ENCODE results near the gene C10orf143.
"Not testable (repeated sequence)": the region's sequence is repeated elsewhere in the genome, so short reads cannot be mapped to it uniquely, and the experiment has no call there.

Gene C10orf143

DNA sequence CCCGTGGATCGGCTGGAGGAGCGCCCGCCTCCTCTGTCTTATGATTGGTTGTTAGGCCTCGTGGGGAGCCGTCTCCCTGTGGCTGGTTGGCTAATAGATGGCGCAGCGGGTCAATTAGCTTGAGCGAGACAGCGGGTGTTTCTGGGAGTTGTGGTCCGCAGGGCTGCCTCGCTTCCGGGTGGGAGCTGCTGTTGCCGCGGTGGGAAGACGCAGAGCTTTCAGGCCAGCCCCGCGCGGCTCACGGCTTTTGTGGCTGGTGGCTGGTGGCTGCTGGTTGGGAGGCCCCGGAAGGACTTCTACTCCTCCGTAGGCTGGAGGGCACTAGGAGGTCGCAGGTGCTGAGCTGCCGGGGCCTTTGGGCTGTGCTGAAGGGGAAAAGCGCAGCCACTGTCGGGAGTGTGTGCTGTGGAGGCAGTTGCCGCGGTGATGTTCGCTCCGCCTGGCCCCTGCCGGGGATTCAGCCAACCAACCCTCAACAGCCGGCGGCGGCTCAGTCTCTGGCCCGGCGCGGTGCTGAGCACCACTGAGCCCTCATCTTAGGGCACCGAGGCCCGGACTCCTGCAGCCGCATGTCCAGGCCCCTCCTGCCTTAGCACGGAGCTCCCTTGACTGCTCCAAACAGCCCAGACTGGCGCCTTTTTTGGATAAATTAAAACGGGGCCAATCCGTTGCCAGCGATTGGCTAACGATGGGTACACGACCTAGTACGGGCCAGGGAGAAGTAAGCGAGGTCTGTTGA is 652 bp upstream of the C10orf143 start:
- peak; percentile 91 to 93 for DNase-seq

DNA sequence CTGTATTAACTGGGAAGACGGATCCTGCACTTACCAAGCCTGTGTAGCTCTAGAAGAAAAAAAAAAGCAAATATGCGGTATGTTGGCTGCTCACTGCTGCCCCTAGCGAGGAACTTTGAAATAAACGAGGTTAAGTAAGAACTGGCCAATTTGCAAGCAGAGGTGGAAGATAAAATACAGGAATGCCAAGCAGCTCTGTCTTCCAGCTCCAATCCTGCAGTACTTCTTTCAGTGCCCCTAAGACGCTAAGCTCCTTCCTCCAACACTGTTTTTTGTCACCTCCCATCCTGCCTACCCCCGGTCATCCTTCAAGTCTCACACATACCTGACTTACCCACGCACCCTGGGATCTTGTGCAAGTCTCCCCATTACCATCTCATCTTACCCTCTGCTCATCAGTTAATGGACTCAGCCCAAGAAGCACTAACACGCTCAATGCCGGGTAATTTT is 809 bp downstream of the C10orf143 start:
- DNase-seq, result peak; percentile 52 to 58

DNA sequence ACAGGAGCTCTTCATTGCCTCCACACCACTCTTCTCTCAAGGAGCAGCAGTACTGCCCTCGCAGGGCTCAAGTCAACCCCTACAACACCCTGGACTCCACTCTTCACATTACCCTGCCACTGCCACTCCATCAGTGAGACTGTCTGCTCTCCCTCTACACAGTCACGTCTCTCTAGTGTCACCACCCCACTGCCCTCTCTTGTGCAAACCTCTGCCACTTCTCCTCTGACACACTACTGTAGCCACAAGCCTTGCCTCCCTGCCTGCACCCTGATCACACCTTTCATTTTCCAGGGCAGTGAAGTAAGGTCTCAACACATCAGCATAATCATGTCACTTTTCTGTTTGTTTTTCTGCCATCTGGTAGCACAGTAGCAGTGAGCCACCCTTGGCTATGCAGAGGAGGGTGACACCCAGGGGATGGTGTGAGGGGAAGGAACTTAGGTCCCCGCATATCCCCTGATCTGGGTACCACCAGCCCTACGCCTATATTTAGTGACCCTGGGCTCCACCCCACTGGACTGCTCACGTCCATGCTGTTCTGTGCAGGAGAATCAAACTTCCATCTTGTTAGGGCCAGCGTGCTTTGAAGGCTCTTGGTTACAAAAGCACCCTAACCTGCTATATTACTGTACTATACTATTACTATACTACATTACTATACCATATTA is 1.6 kb downstream of the C10orf143 start:
- no peak for DNase-seq

DNA sequence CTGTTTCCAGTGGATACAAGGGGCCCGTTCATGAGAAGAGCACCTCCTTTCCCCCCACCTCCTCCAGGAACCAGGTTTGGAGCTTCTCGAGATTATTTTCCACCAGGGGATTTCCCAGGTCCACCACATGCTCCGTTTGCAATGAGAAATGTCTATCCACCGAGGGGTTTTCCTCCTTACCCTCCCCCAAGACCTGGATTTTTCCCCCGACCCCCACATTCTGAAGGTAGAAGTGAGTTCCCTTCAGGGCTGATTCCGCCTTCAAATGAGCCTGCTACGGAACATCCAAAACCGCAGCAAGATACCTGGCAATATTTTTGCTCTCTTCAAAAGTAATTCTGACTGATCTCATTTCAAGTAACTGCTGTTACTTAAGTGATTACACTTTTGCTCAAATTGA is 2.5 kb downstream of the C10orf143 start:
- DNase-seq, result not testable (repeated sequence)

DNA sequence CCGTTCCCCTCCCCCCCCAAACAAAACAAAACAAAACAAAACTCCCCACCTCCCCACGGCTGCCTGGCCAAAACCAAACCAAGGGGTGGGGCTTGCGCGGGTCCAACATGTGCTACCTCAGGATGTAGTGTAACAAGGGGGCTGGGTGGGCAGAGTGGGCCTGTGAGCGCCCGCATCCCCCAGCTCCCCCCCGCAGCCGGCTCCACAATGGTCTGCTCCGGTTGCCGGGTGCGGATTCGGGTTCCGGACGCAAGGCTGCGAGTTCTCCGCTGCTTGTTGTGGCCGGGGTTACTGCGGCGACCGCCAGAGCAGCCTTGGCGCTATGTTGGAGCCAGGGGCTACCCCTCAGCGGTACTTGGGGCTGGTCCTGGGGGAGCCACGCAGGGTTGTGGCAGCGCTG is 4.9 kb downstream of the C10orf143 start:
- DNase-seq, result no peak

- no peak for DNase-seq
Observed at GRCh38 chr10:130099344-130099743, 11.3 kb downstream of the C10orf143 start.

- not testable (repeated sequence) for DNase-seq
Observed at GRCh38 chr10:130090565-130090964, 20.1 kb downstream of the C10orf143 start.

- no peak for DNase-seq
Observed at GRCh38 chr10:130080461-130080814, 30.2 kb downstream of the C10orf143 start.

- no peak for DNase-seq
Observed at GRCh38 chr10:130079614-130080460, 30.8 kb downstream of the C10orf143 start.

GRCh38 chr10:130078120-130078519 is 32.5 kb downstream of the C10orf143 start:
- no peak for DNase-seq

DNA sequence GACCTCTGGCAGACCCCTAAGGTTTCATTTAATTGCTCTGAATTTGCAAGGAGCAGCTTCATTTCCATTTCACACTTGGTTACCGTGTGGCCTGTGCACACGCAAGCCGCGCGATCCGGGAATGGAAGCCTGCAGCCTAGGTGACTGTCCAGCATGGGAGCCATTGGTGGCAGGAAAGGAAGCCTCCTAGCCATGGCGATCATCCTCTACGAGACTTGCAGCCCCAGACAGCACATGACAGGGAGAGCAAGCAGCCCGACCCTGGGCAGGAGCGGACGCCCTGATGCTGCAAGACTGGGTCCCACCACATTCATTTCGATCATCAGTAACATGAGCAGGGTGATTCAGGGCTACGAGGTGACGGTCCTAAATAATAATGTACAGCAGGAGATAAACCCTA is 33.9 kb downstream of the C10orf143 start:
- DNase-seq, result no peak

DNA sequence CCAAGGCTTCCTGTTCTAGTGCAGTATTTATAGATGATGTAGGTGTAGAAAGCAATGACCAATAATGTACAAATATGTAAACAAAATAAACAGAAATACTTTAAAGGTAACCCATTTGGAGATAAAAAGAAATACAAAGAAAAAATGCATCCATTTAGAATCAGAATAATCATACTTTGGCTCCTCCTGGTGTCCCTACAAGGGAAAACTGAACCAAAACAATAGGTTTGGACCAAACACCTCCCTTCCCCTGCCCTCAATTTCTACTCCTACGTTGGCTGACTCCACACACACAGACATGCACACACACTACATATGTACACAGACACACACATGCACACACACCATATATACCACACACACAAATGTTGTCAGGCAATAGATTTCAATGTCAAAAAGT is 36.0 kb downstream of the C10orf143 start:
- DNase-seq, result no peak

DNA sequence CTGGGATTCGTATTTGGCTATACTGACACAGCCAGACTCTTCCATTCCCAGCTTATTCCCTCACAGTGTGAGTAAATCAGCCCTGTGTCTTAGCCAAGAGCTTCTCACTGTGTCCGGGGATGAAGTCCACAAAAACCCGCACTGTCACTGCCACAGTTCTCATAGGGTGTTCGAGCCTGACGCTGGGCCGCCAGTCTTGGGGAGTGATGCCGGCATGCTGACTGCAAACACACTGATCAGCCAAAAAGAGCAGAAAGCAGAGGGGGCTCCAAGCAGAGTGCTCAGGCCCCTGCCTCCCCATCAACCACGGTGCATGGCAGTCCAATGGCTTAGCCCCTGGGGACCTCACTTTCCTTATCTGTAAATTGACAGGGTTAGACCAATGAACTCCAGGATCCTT is 36.7 kb downstream of the C10orf143 start:
- no peak for DNase-seq

DNA sequence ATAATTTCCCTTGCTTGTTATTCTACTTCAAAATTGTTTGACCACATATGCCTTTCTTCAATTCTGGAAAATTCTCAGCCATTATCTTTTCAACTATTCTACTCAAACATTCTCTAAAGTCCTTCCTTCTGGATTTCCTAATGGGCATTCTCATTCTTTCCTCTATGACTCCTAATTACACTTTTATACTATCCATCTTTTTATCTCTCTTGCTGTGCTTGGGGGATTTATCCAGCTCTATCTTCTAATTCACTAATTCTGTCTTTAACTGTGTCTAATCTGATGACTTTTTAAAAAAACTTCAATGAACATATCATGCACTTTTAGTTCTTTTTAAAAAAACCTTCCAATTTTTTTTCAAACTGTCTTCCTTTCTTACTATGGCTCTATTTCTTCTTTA is 38.4 kb downstream of the C10orf143 start:
- no peak for DNase-seq

- DNase-seq, result no peak
Observed at GRCh38 chr10:130067893-130068292, 42.7 kb downstream of the C10orf143 start.

- DNase-seq, result no peak
Observed at GRCh38 chr10:130066743-130067142, 43.9 kb downstream of the C10orf143 start.

DNA sequence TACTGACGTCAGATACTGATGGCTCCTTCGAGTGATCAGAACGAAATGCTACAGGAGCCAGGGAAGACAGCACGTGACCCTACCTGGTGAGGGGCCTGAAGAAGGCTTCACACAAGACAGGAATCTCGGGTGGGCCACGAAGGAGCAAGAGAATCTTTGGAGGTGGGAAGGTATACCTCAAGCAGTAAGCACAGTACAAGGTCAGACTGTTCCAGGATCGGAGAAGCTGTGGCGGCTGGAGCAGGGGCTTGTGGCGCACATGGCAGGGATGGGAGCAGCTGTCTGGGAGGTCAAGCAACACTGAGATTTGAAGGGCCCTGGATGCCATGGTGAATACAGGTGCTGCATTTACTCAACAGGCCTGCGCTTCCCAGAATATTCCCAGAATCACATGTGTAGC is 45.4 kb downstream of the C10orf143 start:
- no peak for DNase-seq

DNA sequence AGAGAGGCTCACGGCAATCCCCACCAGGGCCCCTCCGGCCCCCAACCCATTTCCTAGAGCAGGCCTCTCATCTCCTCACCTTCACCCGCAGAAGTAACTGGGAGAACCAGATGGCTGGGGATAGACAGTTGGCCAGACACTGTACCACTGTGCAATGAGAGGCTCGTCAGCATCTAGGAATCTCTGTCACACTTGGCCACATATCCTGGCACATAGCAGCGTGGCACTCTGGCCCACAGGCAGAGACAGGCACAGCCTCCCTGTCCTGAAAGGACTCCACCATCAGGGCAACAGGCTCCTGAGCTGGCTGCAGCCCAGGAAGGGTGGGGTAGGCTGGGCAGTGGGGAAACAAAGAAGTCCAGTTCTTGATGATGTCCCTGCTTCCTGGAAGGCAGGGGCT is 45.8 kb downstream of the C10orf143 start:
- DNase-seq, result no peak

GRCh38 chr10:130062976-130063375 is 47.7 kb downstream of the C10orf143 start:
- DNase-seq, result no peak

- DNase-seq, result no peak
Observed at GRCh38 chr10:130062201-130062600, 48.4 kb downstream of the C10orf143 start.

GRCh38 chr10:130061760-130062159 is 48.9 kb downstream of the C10orf143 start:
- DNase-seq, result no peak

GRCh38 chr10:130054021-130054420 is 56.6 kb downstream of the C10orf143 start:
- DNase-seq, result no peak

GRCh38 chr10:130053561-130053960 is 57.1 kb downstream of the C10orf143 start:
- no peak for DNase-seq

DNA sequence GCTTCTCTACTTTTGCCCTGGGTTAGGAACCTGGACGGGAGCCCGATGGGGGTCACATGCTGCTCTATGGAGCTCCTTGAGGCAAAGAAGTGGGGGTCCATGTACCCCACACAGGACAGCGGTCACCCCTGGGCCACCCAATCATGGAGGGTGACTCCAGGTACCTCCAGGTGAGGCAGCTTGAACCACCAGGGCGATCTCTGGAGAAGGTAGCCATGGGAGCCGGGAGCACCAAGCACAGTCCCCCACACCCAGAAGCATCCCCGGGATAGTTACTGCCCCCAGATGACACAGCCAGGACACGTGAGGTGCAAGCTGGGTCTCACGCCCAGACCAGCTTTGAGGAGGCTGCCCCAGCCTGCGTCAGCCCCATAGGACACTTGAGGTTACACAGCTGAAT is 58.4 kb downstream of the C10orf143 start:
- no peak for DNase-seq
